DND-41 (cell line): ENCODE results near the gene NOTCH2.

Experiments
- CTCF ChIP-seq: IDR thresholded peaks from 2 replicates; pipeline ENCODE4 v1.5.1; 2012; ENCODE audit warnings: borderline replicate concordance, low read length, moderate library complexity, mild to moderate bottlenecking; ENCODE audit not compliant: poor library complexity, severe bottlenecking; ENCODE audit errors: extremely low read depth
- EZH2 ChIP-seq: IDR thresholded peaks from 3 replicates; pipeline ENCODE4 v1.6.1; 2012; ENCODE audit warnings: borderline replicate concordance, low read depth, mild to moderate bottlenecking, moderate library complexity, low read length, inconsistent platforms; ENCODE audit not compliant: severe bottlenecking

DNA sequence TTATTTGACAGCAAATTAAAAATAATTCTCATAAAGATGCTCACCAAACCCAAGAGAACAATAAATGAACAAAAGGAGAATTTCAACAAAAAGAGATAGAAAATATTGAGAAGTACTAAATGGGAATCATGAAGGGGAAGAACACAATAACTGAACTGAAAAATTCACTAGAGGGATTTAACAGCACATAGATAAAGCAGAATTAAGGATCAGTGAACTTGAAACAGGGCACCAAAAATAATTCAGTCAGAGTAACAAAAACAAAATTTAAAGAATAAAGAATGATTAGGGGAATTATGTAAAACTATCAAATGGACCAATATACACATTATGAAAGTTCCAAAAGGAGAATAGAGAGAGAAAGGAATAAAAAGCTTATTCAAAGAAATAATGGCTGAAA is 181.0 kb downstream of the NOTCH2 start:
- TF ChIP-seq CTCF (no peak), EZH2 (no peak)
